ENCODE measurements around the gene TSPAN2.
A peak's percentile ranks its signal among the peaks of the same experiment; 100 is the strongest.

Gene TSPAN2

DNA sequence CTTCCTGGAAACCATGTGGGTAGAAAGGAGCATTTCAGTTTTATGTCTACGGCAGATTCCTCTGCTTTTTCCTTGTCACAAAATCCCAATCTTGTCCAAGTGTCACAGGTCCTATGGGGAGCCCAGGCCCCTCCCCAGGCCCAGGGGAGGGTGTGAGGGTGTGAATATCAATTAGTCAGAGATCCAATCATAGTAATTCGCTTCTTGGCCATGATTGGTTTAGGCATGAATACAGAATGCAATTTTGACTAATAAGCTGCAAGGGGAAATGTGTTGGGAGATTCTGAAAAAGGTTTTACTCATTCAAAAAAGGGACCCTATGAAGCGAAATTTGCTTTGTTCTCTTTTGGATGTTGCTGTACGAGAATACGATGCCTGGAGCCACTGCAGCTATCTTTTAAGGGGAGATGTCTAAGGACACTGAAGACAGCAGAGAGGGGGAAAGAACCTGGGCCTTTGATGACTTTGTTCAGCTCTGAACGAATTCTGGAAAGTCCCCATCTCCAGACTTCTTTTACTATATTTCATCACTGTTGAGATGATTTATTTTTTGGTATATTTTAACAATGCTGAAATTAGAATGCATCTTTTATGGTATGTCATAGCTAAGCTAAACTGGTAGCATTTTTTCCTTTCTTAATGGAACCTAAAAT lies 18.2 kb downstream of the TSPAN2 start:
- Histone ChIP-seq H3K9me3 (no peaks in the 10 kb centered on the region), H3K27ac (peak overlapping the region; percentile 80 to 84), H3K27me3 (no peaks in the 10 kb centered on the region), H3K4me3 (no peak overlapping the region), H3K36me3 (no peaks in the 10 kb centered on the region), H3K4me1 (peaks cover 5 to 86% (median 60%) of the 10 kb centered on the region in 4 donors)
- intact Hi-C loops (cut with DNase I; ENCODE audit: low total_unique reads), result no loop called here
- DNase-seq, result no peak
- TF ChIP-seq, protein P1, sequence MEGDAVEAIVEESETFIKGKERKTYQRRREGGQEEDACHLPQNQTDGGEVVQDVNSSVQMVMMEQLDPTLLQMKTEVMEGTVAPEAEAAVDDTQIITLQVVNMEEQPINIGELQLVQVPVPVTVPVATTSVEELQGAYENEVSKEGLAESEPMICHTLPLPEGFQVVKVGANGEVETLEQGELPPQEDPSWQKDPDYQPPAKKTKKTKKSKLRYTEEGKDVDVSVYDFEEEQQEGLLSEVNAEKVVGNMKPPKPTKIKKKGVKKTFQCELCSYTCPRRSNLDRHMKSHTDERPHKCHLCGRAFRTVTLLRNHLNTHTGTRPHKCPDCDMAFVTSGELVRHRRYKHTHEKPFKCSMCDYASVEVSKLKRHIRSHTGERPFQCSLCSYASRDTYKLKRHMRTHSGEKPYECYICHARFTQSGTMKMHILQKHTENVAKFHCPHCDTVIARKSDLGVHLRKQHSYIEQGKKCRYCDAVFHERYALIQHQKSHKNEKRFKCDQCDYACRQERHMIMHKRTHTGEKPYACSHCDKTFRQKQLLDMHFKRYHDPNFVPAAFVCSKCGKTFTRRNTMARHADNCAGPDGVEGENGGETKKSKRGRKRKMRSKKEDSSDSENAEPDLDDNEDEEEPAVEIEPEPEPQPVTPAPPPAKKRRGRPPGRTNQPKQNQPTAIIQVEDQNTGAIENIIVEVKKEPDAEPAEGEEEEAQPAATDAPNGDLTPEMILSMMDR (IDR thresholded peaks at IDR 0.05), result no peak

DNA sequence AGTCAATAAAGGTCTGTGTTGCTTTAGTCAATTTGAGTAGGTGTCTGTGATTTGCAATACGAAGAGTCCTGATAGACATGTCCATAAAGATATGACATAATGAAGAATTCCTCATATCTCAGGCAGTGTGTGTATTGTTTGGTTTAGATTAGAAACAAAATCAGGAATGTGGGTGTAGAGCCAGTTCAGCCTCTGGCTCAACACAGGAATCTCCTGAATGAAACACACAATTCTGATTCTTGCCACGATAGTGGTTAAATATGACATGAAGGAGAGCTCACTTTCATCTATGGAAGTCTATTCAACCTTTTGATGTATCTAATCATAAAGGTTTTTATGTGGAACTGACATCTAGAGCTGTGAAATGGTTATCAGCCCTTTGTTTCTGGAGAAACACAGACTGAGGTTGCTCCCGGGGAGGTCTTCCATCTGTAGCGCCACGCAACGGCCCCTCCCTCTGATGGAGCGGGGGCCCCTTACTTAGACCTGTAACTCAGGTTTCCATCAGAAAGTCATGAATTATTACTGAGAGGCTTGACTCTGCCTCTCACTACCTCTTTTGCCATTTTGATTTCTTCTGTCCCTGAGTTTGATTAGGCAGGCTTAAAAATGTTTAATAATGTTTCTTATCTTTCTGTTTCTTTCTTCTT lies 19.5 kb downstream of the TSPAN2 start:
- DNase-seq, result no peak
- Histone ChIP-seq H3K9me3 (no peaks in the 10 kb centered on the region), H3K27me3 (no peaks in the 10 kb centered on the region), H3K27ac (peak overlapping the region; percentile 80 to 84), H3K4me1 (peaks cover 5 to 78% (median 49%) of the 10 kb centered on the region in 4 donors), H3K4me3 (no peak overlapping the region), H3K36me3 (no peaks in the 10 kb centered on the region)
- TF ChIP-seq, protein P1 (IDR thresholded peaks at IDR 0.05), result no peak
- intact Hi-C loops (cut with DNase I; ENCODE audit: low total_unique reads), result no loop called here

DNA sequence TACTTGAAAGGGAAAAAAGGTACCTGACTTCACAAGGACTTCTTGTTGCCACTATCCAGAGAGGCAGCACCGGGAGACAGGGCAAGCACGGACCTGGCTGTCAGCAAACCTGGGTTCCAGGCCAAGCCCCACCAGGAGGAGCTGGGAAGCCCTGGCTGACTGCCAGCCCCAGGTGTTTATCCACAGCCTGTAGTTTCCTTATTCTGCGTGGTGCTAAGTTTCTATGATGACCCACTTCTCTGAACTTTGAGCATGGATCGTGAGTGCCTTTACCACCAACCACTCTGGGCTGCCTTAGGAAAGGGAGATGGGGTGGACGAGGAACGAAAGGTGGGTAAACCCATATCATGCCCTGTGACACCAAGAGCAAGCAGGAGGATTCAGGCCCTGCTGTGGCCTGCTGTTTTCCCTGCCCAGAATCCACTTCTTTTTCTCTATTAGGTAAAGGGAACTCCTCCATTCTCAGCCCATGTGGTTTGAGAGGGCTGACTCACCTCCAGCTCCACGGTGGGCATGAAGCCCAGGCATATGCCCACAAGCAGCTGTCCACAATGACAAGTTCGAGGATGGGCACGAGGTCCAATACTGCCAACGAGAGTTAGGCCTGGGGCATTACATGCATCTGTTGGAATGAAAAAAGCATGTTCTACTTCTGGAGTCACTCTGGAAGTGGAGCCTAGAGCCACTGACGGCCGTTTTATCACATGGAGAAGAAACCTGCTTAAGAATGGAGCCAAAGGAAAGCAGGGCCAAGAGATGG lies 20.3 kb downstream of the TSPAN2 start:
- Histone ChIP-seq H3K27ac (peak overlapping the region; percentile 80 to 84), H3K4me1 (peaks cover 5 to 78% (median 42%) of the 10 kb centered on the region in 4 donors), H3K4me3 (no peak overlapping the region), H3K27me3 (no peaks in the 10 kb centered on the region), H3K36me3 (no peaks in the 10 kb centered on the region), H3K9me3 (no peaks in the 10 kb centered on the region)
- TF ChIP-seq, protein P1 (IDR thresholded peaks at IDR 0.05), result no peak
- peak; percentile 55 to 85 for DNase-seq
- intact Hi-C loops (cut with DNase I; ENCODE audit: low total_unique reads), result no loop called here

DNA sequence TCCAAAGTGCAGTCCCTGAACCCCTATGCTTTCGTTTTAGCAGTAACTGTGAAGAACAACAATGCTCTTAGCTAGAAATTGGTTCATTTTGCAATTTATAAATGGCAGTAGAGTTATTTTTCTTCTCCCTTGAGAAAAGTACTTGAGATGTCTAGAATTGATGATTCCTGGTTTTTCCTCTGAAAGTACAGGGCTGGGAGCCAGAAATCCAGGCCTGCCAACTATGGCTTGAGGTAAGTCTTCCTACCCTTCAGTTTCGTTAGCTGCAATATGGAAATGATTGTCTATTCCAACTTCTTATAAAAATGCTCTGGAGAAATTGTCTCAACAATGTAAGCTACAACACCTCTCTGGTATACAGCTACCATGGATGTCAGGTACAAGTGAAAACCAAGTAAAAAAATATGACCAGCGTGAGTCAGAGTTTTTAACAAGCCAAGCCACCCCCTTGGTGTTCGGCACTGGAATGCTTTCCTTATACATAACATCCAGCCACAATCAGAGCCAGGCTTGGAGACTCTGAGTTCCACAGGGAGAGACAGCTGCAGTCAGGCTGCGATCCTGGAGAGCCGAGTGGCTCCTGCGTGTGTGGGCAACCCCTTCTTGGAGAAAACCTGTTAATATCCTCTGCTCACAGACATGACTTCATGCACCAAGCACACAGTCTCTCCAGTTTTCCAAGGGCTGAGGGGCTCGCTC lies 22.0 kb downstream of the TSPAN2 start:
- H3K27me3 ChIP-seq, result no peaks in the 10 kb centered on the region
- TF ChIP-seq, protein P1 (IDR thresholded peaks at IDR 0.05), result no peak
- DNase-seq, result no peak
- no peaks in the 10 kb centered on the region for H3K9me3 ChIP-seq
- intact Hi-C loops (cut with DNase I; ENCODE audit: low total_unique reads), result no loop called here
- peak overlapping the region; percentile 80 to 84 for H3K27ac ChIP-seq
- no peaks in the 10 kb centered on the region for H3K36me3 ChIP-seq
- peak overlapping the region; percentile 7 to 10 for H3K4me3 ChIP-seq
- peaks cover 5 to 74% (median 36%) of the 10 kb centered on the region in 4 donors for H3K4me1 ChIP-seq

DNA sequence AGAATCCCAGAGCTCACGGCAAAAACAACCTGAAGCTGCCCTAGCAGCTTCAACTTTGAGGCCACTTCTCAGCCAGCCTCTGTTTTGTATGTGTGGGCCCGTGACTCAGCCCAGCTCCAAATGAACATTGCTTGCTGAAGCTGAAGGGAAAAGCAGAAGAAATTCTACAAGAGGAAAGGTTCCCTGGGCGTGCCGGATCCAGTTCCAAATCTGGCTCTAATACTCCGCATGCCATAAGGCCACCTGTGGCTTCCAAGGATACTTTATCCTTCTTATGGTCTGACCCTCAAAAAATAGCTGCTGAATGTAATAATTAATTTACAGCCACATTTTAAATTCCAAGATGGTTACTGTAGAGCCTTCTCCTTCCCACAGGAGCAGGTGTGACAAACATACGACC lies 24.3 kb downstream of the TSPAN2 start:
- no peaks in the 10 kb centered on the region for H3K36me3 ChIP-seq
- intact Hi-C loops (cut with DNase I; ENCODE audit: low total_unique reads), result no loop called here
- no peak overlapping the region for H3K4me3 ChIP-seq
- H3K27me3 ChIP-seq, result no peaks in the 10 kb centered on the region
- peak overlapping the region; percentile 12 to 84 for H3K27ac ChIP-seq
- H3K4me1 ChIP-seq, result peaks cover 5 to 72% (median 37%) of the 10 kb centered on the region in 4 donors
- H3K9me3 ChIP-seq, result no peaks in the 10 kb centered on the region
- no peak for DNase-seq
- TF ChIP-seq, protein P1 (IDR thresholded peaks at IDR 0.05), result no peak

All from tibial artery (tissue), 4 donors.